SK-N-SH (cell line): ENCODE measurements around the gene ASCC1. TPM values are rescaled to one million over a fixed set of nuclear protein-coding genes. Genes with fewer than 3 reads are reported as not detected.

Experiments used
- CTCF ChIA-PET: fragments of 300-600, 350-600 bp; formaldehyde crosslinking; extraction: SDS; loops from one replicate; lab custom pipeline; 2021; lab: Yijun Ruan, JAX
- POLR2A ChIA-PET: fragments of 350-600 bp; sonication (Branson Sonifier 250); formaldehyde crosslinking; extraction: SDS; loops from one replicate; lab custom pipeline; 2020; ENCODE audit warnings: antibody characterized with exemption, inconsistent platforms; lab: Yijun Ruan, JAX
- DNase-seq: peaks from one replicate; pipeline ENCODE4 v3.0.0; 2012
- H2AFZ ChIP-seq: fragments of 200-600 bp; sonication (generic); 2 replicates; pipeline ENCODE4 v1.8.1; 2016; ENCODE audit warnings: antibody characterized with exemption, mild to moderate bottlenecking, low read depth
- H3F3A ChIP-seq: fragments of 200-600 bp; sonication (generic); replicated peaks from 2 replicates; pipeline ENCODE3; 2016; ENCODE audit warnings: antibody characterized with exemption, mild to moderate bottlenecking; ENCODE audit not compliant: insufficient read depth
- H3K27ac ChIP-seq, 2 experiments: fragments of 200-500 bp in 1 of 2; fragments of 200-600 bp in 1 of 2; sonication (Bioruptor generic) in 1 of 2; sonication (generic), shearing (Covaris generic) in 1 of 2; 2 replicates each; pipeline versions ENCODE4 v1.5.1 to v1.6.1; 2014 to 2016; ENCODE audit warnings: low read depth in 2 of 2, inconsistent platforms in 1 of 2, low read length in 1 of 2, mild to moderate bottlenecking in 1 of 2, mixed read lengths in 1 of 2
- H3K27me3 ChIP-seq: fragments of 200-600 bp; sonication (generic), shearing (Covaris generic); 2 replicates; pipeline ENCODE4 v1.6.1; 2016; ENCODE audit warnings: mixed run types; ENCODE audit not compliant: insufficient read depth
- H3K36me3 ChIP-seq, 2 experiments: fragments of 200-500 bp in 1 of 2; fragments of 200-600 bp in 1 of 2; sonication (Bioruptor generic) in 1 of 2; sonication (generic) in 1 of 2; replicated peaks in 1 of 2; 2 replicates each; pipeline versions ENCODE3 to v1.5.1; 2014 to 2016; ENCODE audit warnings: low read length in 1 of 2, mild to moderate bottlenecking in 1 of 2; ENCODE audit not compliant: insufficient read depth in 2 of 2, control insufficient read depth in 1 of 2
- H3K4me1 ChIP-seq, 2 experiments: fragments of 200-500 bp in 1 of 2; fragments of 200-600 bp in 1 of 2; sonication (Bioruptor generic) in 1 of 2; sonication (generic), shearing (Covaris generic) in 1 of 2; 2 replicates each; pipeline versions ENCODE4 v1.5.1 to v1.6.1; 2014 to 2016; ENCODE audit warnings: low read depth in 1 of 2, low read length in 1 of 2, mixed run types in 1 of 2; ENCODE audit not compliant: insufficient read depth in 2 of 2, control insufficient read depth in 1 of 2
- H3K4me2 ChIP-seq: fragments of 200-600 bp; sonication (generic), shearing (Covaris generic); 2 replicates; pipeline ENCODE4 v1.6.1; 2017; ENCODE audit warnings: mixed run types
- H3K4me3 ChIP-seq, 2 experiments: fragments of 200-500 bp in 1 of 2; fragments of 200-600 bp in 1 of 2; sonication (Bioruptor generic) in 1 of 2; sonication (generic), shearing (Covaris generic) in 1 of 2; 2 replicates each; pipeline versions ENCODE4 v1.5.1 to v1.8.1; 2014 to 2016; ENCODE audit warnings: low read depth in 2 of 2, inconsistent platforms in 1 of 2, low read length in 1 of 2, mild to moderate bottlenecking in 1 of 2, mixed read lengths in 1 of 2, moderate library complexity in 1 of 2
- H3K79me2 ChIP-seq: fragments of 200-600 bp; sonication (generic); 2 replicates; pipeline ENCODE4 v1.8.1; 2017; ENCODE audit warnings: mild to moderate bottlenecking; ENCODE audit not compliant: insufficient read depth
- H3K9ac ChIP-seq: fragments of 200-600 bp; sonication (generic); 2 replicates; pipeline ENCODE4 v1.6.1; 2017; ENCODE audit warnings: mixed run types
- H3K9me2 ChIP-seq: fragments of 200-600 bp; sonication (generic); 2 replicates; pipeline ENCODE4 v1.6.1; 2017; ENCODE audit warnings: mixed run types
- H3K9me3 ChIP-seq: fragments of 200-600 bp; sonication (generic); 2 replicates; pipeline ENCODE4 v1.6.1; 2017; ENCODE audit warnings: mixed run types, mild to moderate bottlenecking, moderate library complexity
- H4K20me1 ChIP-seq: fragments of 200-600 bp; sonication (generic); 2 replicates; pipeline ENCODE4 v1.6.1; 2017; ENCODE audit warnings: mild to moderate bottlenecking, mixed run types; ENCODE audit not compliant: insufficient read depth
- CHD2 ChIP-seq: fragments of 150-350 bp; IDR thresholded peaks from 2 replicates; pipeline ENCODE4 v1.6.1; 2018; ENCODE audit warnings: low read length; ENCODE audit not compliant: partially characterized antibody
- EP300 ChIP-seq, 2 experiments: IDR thresholded peaks; 2 replicates each; pipeline versions ENCODE4 v1.4.0 to v1.6.1; 2012; ENCODE audit warnings: borderline replicate concordance in 1 of 2, low read depth in 1 of 2, low read length in 1 of 2
- EZH2phosphoT487 ChIP-seq: fragments of 200-600 bp; sonication (generic); IDR thresholded peaks from 2 replicates; pipeline ENCODE4 v1.6.1; 2017; ENCODE audit warnings: low read depth, mixed run types, mild to moderate bottlenecking, antibody characterized with exemption, moderate library complexity, borderline replicate concordance
- FOXJ3 ChIP-seq: sonication (generic); formaldehyde crosslinking; IDR thresholded peaks from 2 replicates; pipeline ENCODE4 v1.5.1; 2020; ENCODE audit warnings: mild to moderate bottlenecking, missing genetic modification reagents
- GABPA ChIP-seq: IDR thresholded peaks from 2 replicates; pipeline ENCODE4 v1.4.0; 2012; ENCODE audit warnings: low read depth, mild to moderate bottlenecking
- MAX ChIP-seq: IDR thresholded peaks from 2 replicates; pipeline ENCODE4 v1.4.0; 2012; ENCODE audit warnings: low read depth
- MXI1 ChIP-seq: IDR thresholded peaks from 2 replicates; pipeline ENCODE4 v1.6.1; 2012; ENCODE audit warnings: mild to moderate bottlenecking, low read depth, low read length, improper control_type of control experiment
- NFIC ChIP-seq: IDR thresholded peaks from 2 replicates; pipeline ENCODE4 v1.4.0; 2012; ENCODE audit warnings: borderline replicate concordance
- NRF1 ChIP-seq: IDR thresholded peaks from 2 replicates; pipeline ENCODE4 v1.6.1; 2012; ENCODE audit warnings: low read depth, mild to moderate bottlenecking, low read length
- PBX3 ChIP-seq: IDR thresholded peaks from 2 replicates; pipeline ENCODE4; 2012
- POLR2AphosphoS5 ChIP-seq: IDR thresholded peaks from 2 replicates; pipeline ENCODE4 v1.6.1; 2012; ENCODE audit warnings: low read depth, low read length
- RCOR1 ChIP-seq: fragments of 150-350 bp; IDR thresholded peaks from 2 replicates; pipeline ENCODE4 v1.6.1; 2017; ENCODE audit warnings: antibody characterized with exemption, low read length
- TAF1 ChIP-seq: IDR thresholded peaks from 2 replicates; pipeline ENCODE4 v1.6.1; 2012; ENCODE audit warnings: low read depth, mild to moderate bottlenecking, low read length, moderate library complexity, borderline replicate concordance
- TEAD4 ChIP-seq: IDR thresholded peaks from 2 replicates; pipeline ENCODE4 v1.4.0; 2012; ENCODE audit warnings: mild to moderate bottlenecking, borderline replicate concordance; ENCODE audit not compliant: insufficient read depth
- YY1 ChIP-seq: IDR thresholded peaks from 2 replicates; pipeline ENCODE4 v1.4.0; 2012; ENCODE audit warnings: low read depth, mild to moderate bottlenecking
- WGBS: methylation state at CpG from one replicate; pipeline ENCODE4 v1.1.6; 2017; ENCODE audit warnings: low lambda C conversion rate; 5-methylcytosine and 5-hydroxymethylcytosine counted together
- polyA plus RNA-seq, 3 experiments: library from polyadenylated mRNA; depleted of rRNA; stranded (reverse); fragments of >200 nt; gene quantifications; 2 replicates each; pipeline ENCODE4 v1.2.3, GENCODE V29; 2012
- TF ChIP-seq, protein P1 (sequence below): fragments of 150-350 bp; IDR thresholded peaks from 2 replicates; pipeline ENCODE4 v1.6.1; 2017; ENCODE audit warnings: antibody characterized with exemption, low read length, low read depth, borderline replicate concordance

ASCC1 gene
- 15.0 and 19.5 TPM in 2 replicates for polyA plus RNA-seq (2012; rRNA removed)
- polyA plus RNA-seq (2012; cell fraction: cytosol; rRNA removed) = 21.7 and 23.6 TPM in 2 replicates
- polyA plus RNA-seq (2012; cell fraction: nucleus; rRNA removed) = 9.3 and 14.7 TPM in 2 replicates

DNA sequence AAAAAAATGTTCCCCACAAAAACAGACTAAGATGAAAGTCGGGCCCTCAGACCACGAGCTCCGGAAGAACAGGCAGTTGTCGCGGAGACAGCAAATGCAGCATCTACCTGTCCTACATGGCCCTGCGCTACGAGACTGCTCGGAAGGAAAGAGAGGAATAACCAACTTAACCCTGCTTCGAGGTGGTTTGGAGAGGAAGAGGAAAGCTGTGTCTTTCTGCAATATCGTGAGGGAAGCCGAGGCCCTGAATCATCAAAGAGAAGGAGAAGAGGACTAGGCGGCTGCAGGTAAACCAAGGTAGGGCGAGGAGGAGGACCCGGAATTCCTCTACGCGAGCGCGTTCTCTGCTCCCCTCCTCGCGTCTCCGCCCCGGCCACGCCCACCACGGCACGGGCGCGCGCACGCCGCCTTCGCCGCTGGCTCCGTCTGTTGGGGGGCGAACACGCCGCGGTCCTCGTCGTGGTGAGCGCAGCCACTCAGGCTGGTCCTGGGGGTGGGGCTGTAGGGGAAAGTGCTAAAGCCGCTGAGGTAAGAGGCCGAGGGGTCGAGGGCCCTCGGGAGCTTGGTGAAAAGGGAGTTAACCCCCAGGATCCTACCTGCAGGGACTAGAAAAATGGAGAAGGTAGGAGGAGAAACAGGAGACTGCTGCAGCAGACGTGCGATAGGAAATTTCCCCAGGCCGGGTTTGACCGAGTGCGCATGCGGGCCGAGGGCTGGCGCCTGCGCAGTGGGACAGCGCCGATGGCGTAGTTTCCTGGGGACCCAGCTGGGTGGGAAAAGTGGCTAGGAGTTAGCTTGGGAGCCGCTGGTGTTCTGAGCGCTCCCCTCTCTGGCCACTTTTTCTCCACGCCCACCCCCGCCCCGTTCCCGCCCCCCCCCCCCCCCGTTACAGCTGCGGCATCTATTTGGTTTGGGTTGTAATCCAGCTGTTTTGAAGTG lies at the start of gene ASCC1, which contains the start of gene ANAPC16:
Gene ASCC1, minus strand, starts transcription at position 666 of the 939 bp plus-strand sequence. CDS start 2,978 bp downstream, outside the sequence.
Gene ANAPC16, plus strand, starts transcription at position 402 of the 939 bp plus-strand sequence. CDS start 7,903 bp downstream, outside the sequence.
- DNase-seq = peak; percentile 94
- Histone ChIP-seq H4K20me1 (no peaks in the 10 kb centered on the region), H3K36me3 (peaks cover 0 to 15% of the 10 kb centered on the region in 2 experiments), H3K27ac (peak within 1 kb of the TSS; percentile 98), H3K79me2 (peaks cover 55% of the 10 kb centered on the region), H3K4me2 (peak within 1 kb of the TSS; percentile 87), H3K27me3 (no peaks in the 10 kb centered on the region), H3K4me3 (peak within 1 kb of the TSS; percentile 67 to 80), H2AFZ (peak within 1 kb of the TSS; percentile 95), H3F3A (peaks cover 14% of the 10 kb centered on the region), H3K9me3 (no peaks in the 10 kb centered on the region), H3K4me1 (peaks cover 7 to 11% of the 10 kb centered on the region in 2 experiments; a peak in 2 of 4 replicates), H3K9me2 (no peaks in the 10 kb centered on the region), H3K9ac (peak within 1 kb of the TSS; percentile 89)
- TF ChIP-seq TAF1 (peak; percentile 57), EZH2phosphoT487 (no peak), GABPA (0 out of 2 replicates have a peak, but pooled peaks have one; percentile 17), MXI1 (peak; percentile 86), FOXJ3 (CRISPR knock-in tag) (no peak), CHD2 (peak; percentile 61), NRF1 (peak; percentile 98), TEAD4 (no peak), NFIC (no peak), RCOR1 (no peak), PBX3 (no peak), YY1 (peak; percentile 33; the same call in 1 of the 2 replicates), EP300 (IDR thresholded peaks at IDR 0.05; ENCODE audit: borderline replicate concordance in 1 of 2, low read depth in 1 of 2, low read length in 1 of 2) (no peak; a peak in 1 of 4 replicates), MAX (peak; percentile 93; the same call in 1 of the 2 replicates), POLR2AphosphoS5 (peak; percentile 95)
- TF ChIP-seq, protein P1, sequence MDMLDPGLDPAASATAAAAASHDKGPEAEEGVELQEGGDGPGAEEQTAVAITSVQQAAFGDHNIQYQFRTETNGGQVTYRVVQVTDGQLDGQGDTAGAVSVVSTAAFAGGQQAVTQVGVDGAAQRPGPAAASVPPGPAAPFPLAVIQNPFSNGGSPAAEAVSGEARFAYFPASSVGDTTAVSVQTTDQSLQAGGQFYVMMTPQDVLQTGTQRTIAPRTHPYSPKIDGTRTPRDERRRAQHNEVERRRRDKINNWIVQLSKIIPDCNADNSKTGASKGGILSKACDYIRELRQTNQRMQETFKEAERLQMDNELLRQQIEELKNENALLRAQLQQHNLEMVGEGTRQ = no peak
- WGBS = 2% methylated on average over 46 of the region's 64 CpGs
- ChIA-PET CTCF (interaction anchor here (1.1 to 2.1 kb wide), 11 partner anchors 12 to 320 kb away, joined by 3 to 6 read pairs (median 4); no protein-coding TSS in a partner anchor), POLR2A (interaction anchor here (0.6 to 2.4 kb wide), 6 partner anchors 32 to 335 kb away, joined by 3 to 9 read pairs (median 4); partner anchors contain the start of gene DDIT4)
